K562 (cell line): ENCODE results near the gene U2AF1L4. TPM values are rescaled to one million over a fixed set of nuclear protein-coding genes. Genes with fewer than 3 reads are reported as not detected.

Experiments
- ATAC-seq: fragments of 200-7000 bp; cut with Tn5 transposase; 3 replicates; pipeline ENCODE4 v1.9.1; 2020; ENCODE audit warnings: moderate library complexity
- BruUV-seq: library from RNA; stranded (reverse); fragments of 400-500 nt; replicated peaks from 2 replicates; lab custom pipeline; 2021; lab: Mats Ljungman, UMichigan
- CTCF ChIA-PET: fragments of 300-600 bp; formaldehyde crosslinking; extraction: SDS; loops from one replicate; lab custom pipeline; 2021; ENCODE audit warnings: low intra/inter-chr PET ratio; lab: Yijun Ruan, JAX
- POLR2A ChIA-PET: fragments of 300-600, 350-650 bp; sonication (Branson Sonifier 250); formaldehyde crosslinking; extraction: SDS; loops from one replicate; lab custom pipeline; 2021; ENCODE audit warnings: antibody characterized with exemption, inconsistent platforms; lab: Yijun Ruan, JAX
- DNase-seq, 4 experiments: peaks; one replicate each; pipeline versions ENCODE4 v3.0.0 to v3.0.0-alpha.2; 2011 to 2018; ENCODE audit warnings: low spot score in 3 of 4, mixed read lengths in 3 of 4; ENCODE audit errors: extremely low read depth in 1 of 4
- FAIRE-seq: peaks from 2 replicates; lab custom pipeline; 2011; peaks lifted over from hg19 to GRCh38; lab: Jason Lieb, UNC
- H2AFZ ChIP-seq: 2 replicates; pipeline ENCODE4 v1.6.0; 2011; ENCODE audit warnings: low read depth, low read length, control low read depth, inconsistent platforms
- H3K27ac ChIP-seq: fragments of 200-600 bp; 3 replicates; pipeline ENCODE4 v1.8.0; 2011; ENCODE audit warnings: low read depth, mild to moderate bottlenecking, control low read depth, inconsistent platforms, low read length, moderate library complexity, mixed read lengths; ENCODE audit errors: extremely low read depth
- H3K27me3 ChIP-seq, 2 experiments: fragments of 300-600 bp in 1 of 2; 2 replicates in 1 of 2; 3 replicates in 1 of 2; pipeline versions ENCODE4 v1.6.0 to v1.8.0; 2011; ENCODE audit warnings: inconsistent platforms in 2 of 2, low read length in 2 of 2, mild to moderate bottlenecking in 1 of 2, mixed read lengths in 1 of 2, moderate library complexity in 1 of 2; ENCODE audit not compliant: control insufficient read depth in 2 of 2, insufficient read depth in 2 of 2
- H3K36me3 ChIP-seq: fragments of 300-600 bp; 3 replicates; pipeline ENCODE4 v1.8.0; 2011; ENCODE audit warnings: mild to moderate bottlenecking, low read length, inconsistent platforms; ENCODE audit not compliant: control insufficient read depth, insufficient read depth
- H3K4me1 ChIP-seq, 2 experiments: fragments of 200-600 bp in 1 of 2; replicated peaks in 1 of 2; 2 replicates in 1 of 2; 3 replicates in 1 of 2; pipeline versions ENCODE4 v1.5.1 to v1.8.0; 2011; ENCODE audit warnings: inconsistent platforms in 2 of 2, low read length in 2 of 2, mild to moderate bottlenecking in 1 of 2, mixed read lengths in 1 of 2, moderate library complexity in 1 of 2; ENCODE audit not compliant: control insufficient read depth in 2 of 2, insufficient read depth in 2 of 2
- H3K4me2 ChIP-seq: 2 replicates; pipeline ENCODE4 v1.6.1; 2011; ENCODE audit warnings: low read length, control low read depth, inconsistent platforms, mixed read lengths; ENCODE audit not compliant: insufficient read depth
- H3K4me3 ChIP-seq: fragments of 200-600 bp; sonication (generic), shearing (Covaris generic); 2 replicates; pipeline ENCODE4 v1.5.1; 2016; ENCODE audit warnings: control low read depth, inconsistent platforms
- H3K79me2 ChIP-seq: fragments of 200-600 bp; 3 replicates; pipeline ENCODE4 v1.8.0; 2011; ENCODE audit warnings: low read length, inconsistent platforms; ENCODE audit not compliant: control insufficient read depth, insufficient read depth
- H3K9ac ChIP-seq, 2 experiments: 2 replicates each; pipeline versions ENCODE4 v1.6.0 to v1.6.1; 2011; ENCODE audit warnings: low read depth in 2 of 2, low read length in 2 of 2, control low read depth in 1 of 2, inconsistent platforms in 1 of 2, mild to moderate bottlenecking in 1 of 2, mixed read lengths in 1 of 2; ENCODE audit not compliant: insufficient read depth in 1 of 2
- H3K9me1 ChIP-seq: one replicate; pipeline ENCODE4 v1.6.0; 2011; ENCODE audit warnings: inconsistent platforms, mild to moderate bottlenecking, low read length, moderate library complexity; ENCODE audit not compliant: control insufficient read depth, insufficient read depth
- H3K9me3 ChIP-seq: replicated peaks from 2 replicates; pipeline ENCODE4 v1.5.1; 2011; ENCODE audit warnings: low read depth, low read length, inconsistent platforms; ENCODE audit not compliant: control insufficient read depth, insufficient read depth
- H4K20me1 ChIP-seq: replicated peaks from 2 replicates; pipeline ENCODE4 v1.6.1; 2011; ENCODE audit warnings: low read length, inconsistent platforms, mixed read lengths; ENCODE audit not compliant: control insufficient read depth, insufficient read depth
- ETS1 ChIP-seq: conservative IDR thresholded peaks from 2 replicates; pipeline ENCODE4 v1.6.1; 2011; ENCODE audit warnings: low read depth, mild to moderate bottlenecking, low read length; ENCODE audit not compliant: control insufficient read depth
- FOXK1 ChIP-seq: sonication (generic); formaldehyde crosslinking; IDR thresholded peaks from 2 replicates; pipeline ENCODE4 v1.8.0; 2022; ENCODE audit warnings: missing genetic modification reagents, mild to moderate bottlenecking, borderline replicate concordance
- HDAC8 ChIP-seq: fragments of 450-650 bp; IDR thresholded peaks from 2 replicates; pipeline ENCODE4 v1.6.1; 2016; ENCODE audit warnings: mild to moderate bottlenecking, missing genetic modification characterization, moderate library complexity, missing compliant biosample characterization
- ZBTB33 ChIP-seq: sonication (generic); formaldehyde crosslinking; IDR thresholded peaks from 2 replicates; pipeline ENCODE4 v1.8.1; 2023; ENCODE audit warnings: mild to moderate bottlenecking, missing genetic modification reagents
- ZBTB40 ChIP-seq, 2 experiments: fragments of 450-650 bp in 1 of 2; sonication (generic) in 1 of 2; formaldehyde crosslinking in 1 of 2; IDR thresholded peaks; 2 replicates each; pipeline versions ENCODE4 v1.7.1 to v1.9.0; 2016 to 2022; ENCODE audit warnings: inconsistent platforms in 1 of 2, mild to moderate bottlenecking in 1 of 2, missing genetic modification reagents in 1 of 2
- ZNF184 ChIP-seq: sonication (generic); formaldehyde crosslinking; IDR thresholded peaks from 2 replicates; pipeline ENCODE4 v1.5.0; 2020; ENCODE audit warnings: missing genetic modification reagents
- WGBS: fragments of 100-300 bp; shearing (Covaris generic); methylation state at CpG from one replicate; pipeline ENCODE4 v1.1.6; 2016; ENCODE audit warnings: low coverage, mixed read lengths; ENCODE audit not compliant: insufficient coverage; ENCODE audit errors: missing lambda C conversion rate; 5-methylcytosine and 5-hydroxymethylcytosine counted together
- in situ Hi-C: fragments of 300-500 bp; cut with MboI; formaldehyde crosslinking; loops from 4 replicates; pipeline ENCODE4 v1.15.0; 2018; ENCODE audit warnings: inconsistent platforms, mixed read lengths
- intact Hi-C: fragments of 100-400 bp; cut with micrococcal nuclease; formaldehyde crosslinking; loops from 2 replicates; pipeline ENCODE4 v1.14.2; 2022
- polyA plus RNA-seq, 8 experiments: library from polyadenylated mRNA; depleted of rRNA in 4 of 8; stranded (reverse) in 5 of 8; unstranded in 3 of 8; fragments of >200 nt; fragmentation: Nextera tagmentation in 2 of 8; fragmentation: Illumina TruSeq in 1 of 8; extraction: Ambion mirVana in 2 of 8; extraction: Trizol in 1 of 8; gene quantifications; 2 replicates each; pipeline versions ENCODE4 v1.2.1 to v1.2.3, GENCODE V29; 2011 to 2014; ENCODE audit warnings: inconsistent platforms in 1 of 8, missing spikeins in 1 of 8
- total RNA-seq, 7 experiments: library from RNA; depleted of rRNA in 6 of 7; stranded (reverse); fragments of >200 nt in 6 of 7; fragmentation: Illumina TruSeq in 2 of 7; extraction: Trizol in 2 of 7; gene quantifications; 2 replicates each; pipeline versions ENCODE4 v1.2.1 to v1.2.3, GENCODE V29; 2011 to 2021; ENCODE audit warnings: low replicate concordance in 1 of 7

The U2AF1L4 gene
- total and polyA plus RNA-seq, 9 of the 15 experiments (the other 6 are each of a cell fraction or from before 2014, with no cell fraction given) = 8.4 to 19.5 (median 12.6) TPM

GRCh38 chr19:35715981-35716800 lies 29.0 kb downstream of the U2AF1L4 start:
- FAIRE-seq = no peak
- POLR2A ChIA-PET = interaction anchor here (0.6 kb wide), 1 partner anchor 52 kb away, joined by 3 read pairs; no protein-coding TSS in a partner anchor
- Histone ChIP-seq H3K27ac (peak overlapping the region; percentile 79), H3K79me2 (peaks cover 28% of the 10 kb centered on the region), H3K36me3 (peaks cover 18% of the 10 kb centered on the region; the same call in 2 of the 3 replicates), H4K20me1 (0 out of 2 replicates have a peak, but pooled peaks cover 11% of the 10 kb centered on the region), H3K9me3 (no peaks in the 10 kb centered on the region), H3K4me2 (peak overlapping the region; percentile 89), H3K27me3 (peaks cover 6 to 32% of the 10 kb centered on the region in 2 experiments; a peak in 4 of 5 replicates), H3K9me1 (no peaks in the 10 kb centered on the region), H3K4me3 (peak overlapping the region; percentile 96), H2AFZ (peak overlapping the region; percentile 94), H3K9ac (peak overlapping the region; percentile 78 to 91), H3K4me1 (peaks cover 14 to 60% of the 10 kb centered on the region in 2 experiments)
- intact Hi-C loops (loop anchor here (2.0 kb wide), 2 partner anchors 105 to 161 kb away; no protein-coding TSS in a partner anchor), in situ Hi-C loops (no loop called here)
- 45% methylated on average over 40 of the region's 52 CpGs for WGBS
- BruUV-seq = no TSS peak
- CTCF ChIA-PET = interaction anchor here (0.6 to 3.0 kb wide), 10 partner anchors 15 to 364 kb away, joined by 3 to 76 read pairs (median 4); partner anchors contain the start of gene TMEM147
- DNase-seq = peak in 3 of 4 experiments; percentile 45 to 48 (median 47)
- ATAC-seq = peak; percentile 25
- TF ChIP-seq ZNF184 (CRISPR knock-in tag) (no peak), ZBTB40 (IDR thresholded peaks at IDR 0.05) (peak; percentile 34; the same call in 1 of the 2 replicates), ZBTB40 (CRISPR knock-in tag; IDR thresholded peaks at IDR 0.05) (no peak), ZBTB33 (peak; percentile 6; the same call in 1 of the 2 replicates), ETS1 (no peak), FOXK1 (no peak), HDAC8 (tag) (0 out of 2 replicates have a peak, but pooled peaks have one; percentile 28)
